H1 (cell line): Measurements from ENCODE around the gene DTD1. TPM values are rescaled to one million over a fixed set of nuclear protein-coding genes. Genes with fewer than 3 reads are reported as not detected.

Source experiments
- ATF2 ChIP-seq: IDR thresholded peaks from 2 replicates; pipeline ENCODE4 v1.6.1; 2012; ENCODE audit warnings: low read length, inconsistent platforms
- GABPA ChIP-seq: IDR thresholded peaks from 2 replicates; pipeline ENCODE4 v1.6.1; 2011; ENCODE audit warnings: mild to moderate bottlenecking, low read length, moderate library complexity, borderline replicate concordance; ENCODE audit not compliant: insufficient read depth
- JUN ChIP-seq: IDR thresholded peaks from 2 replicates; pipeline ENCODE4 v1.6.1; 2011; ENCODE audit warnings: low read depth, mild to moderate bottlenecking, improper control_type of control experiment, low read length
- POLR2AphosphoS5 ChIP-seq: IDR thresholded peaks from 2 replicates; pipeline ENCODE4 v1.6.1; 2011; ENCODE audit warnings: low read depth, low read length
- SRF ChIP-seq: IDR thresholded peaks from 2 replicates; pipeline ENCODE4 v1.6.1; 2011; ENCODE audit warnings: mild to moderate bottlenecking, low read depth, low read length, moderate library complexity
- TAF1 ChIP-seq: IDR thresholded peaks from 2 replicates; pipeline ENCODE4 v1.6.1; 2011; ENCODE audit warnings: mild to moderate bottlenecking, low read depth, low read length
- polyA plus RNA-seq, 7 experiments: library from polyadenylated mRNA; depleted of rRNA in 3 of 7; stranded (reverse) in 5 of 7; unstranded in 2 of 7; fragments of >200 nt in 5 of 7; fragments of 200-250 nt in 2 of 7; gene quantifications; 1 replicate in 5 of 7; 2 replicates in 1 of 7; 4 replicates in 1 of 7; pipeline versions ENCODE4 v1.2.1 to v1.2.3, GENCODE V29; 2011 to 2013; ENCODE audit warnings: missing spikeins in 2 of 7, mixed read lengths in 2 of 7
- total RNA-seq: library from RNA; stranded (reverse); fragmentation: NEBNext Ultra II Directional; extraction: Animal tissue kit (Norgen Biotek cat#: 25700); gene quantifications from 2 replicates; pipeline ENCODE4 v1.2.1, GENCODE V29; 2021

The DTD1 gene
- total and polyA plus RNA-seq, 2 of the 8 experiments (the other 6 are each of a cell fraction or from before 2014, with no cell fraction given): 49.7 to 66.6 TPM

- TF ChIP-seq GABPA (peak; percentile 97), SRF (no peak), POLR2AphosphoS5 (peak; percentile 92), ATF2 (no peak), TAF1 (peak; percentile 80), JUN (no peak)
- TF ChIP-seq, all 59 proteins: peak for 17
These were observed 20.7 kb upstream of the DTD1 start, which contains the start of gene SMIM26 (continued) for GRCh38 chr20:18566892-18567738.
